ENCODE measurements around the gene ST8SIA6. TPM values are rescaled to one million over a fixed set of nuclear protein-coding genes. Genes with fewer than 3 reads are reported as not detected.

Gene ST8SIA6
- total and polyA plus RNA-seq, 2 of the 8 experiments (the other 6 are each of a cell fraction or from before 2014, with no cell fraction given): 0.70 to 1.1 TPM

- no peak for TF ChIP-seq CHD7 (IDR thresholded peaks at IDR 0.05; ENCODE audit: insufficient replicate concordance, low read length)
Measured at GRCh38 chr10:17479822-17480221, 25.4 kb upstream of the ST8SIA6 start (continued).

Measured in H1 (cell line).